Activated gamma-delta T cell treated with anti-CD3 and anti-CD28 coated beads, Interleukin-2, amount 50 U/mL, for 16 hours (primary cell): ENCODE data around the gene MID2.
"Not testable (repeated sequence)": the region's sequence is repeated elsewhere in the genome, so short reads cannot be mapped to it uniquely, and the experiment has no call there.

Experiments
- DNase-seq: peaks from one replicate; pipeline ENCODE4 v3.0.0-alpha.2; 2020; ENCODE audit warnings: low read depth

MID2 gene

GRCh38 chrX:107955337-107955736 is 129.7 kb downstream of the MID2 start:
- not testable (repeated sequence) for DNase-seq

- DNase-seq, result no peak
These were observed 143.0 kb downstream of the MID2 start for GRCh38 chrX:107968623-107969022.

GRCh38 chrX:107970073-107970472 is 144.4 kb downstream of the MID2 start:
- no peak for DNase-seq

GRCh38 chrX:107971636-107972035 is 146.0 kb downstream of the MID2 start:
- no peak for DNase-seq
